A549 (cell line): ENCODE data around the gene TAF15. TPM values are rescaled to one million over a fixed set of nuclear protein-coding genes. Genes with fewer than 3 reads are reported as not detected.

ENCODE experiments used
- polyA plus RNA-seq, 4 experiments: library from polyadenylated mRNA; depleted of rRNA in 3 of 4; stranded (reverse); fragments of >200 nt; fragmentation: RNase III in 1 of 4; extraction: RNeasy Plus Mini Kit Qiagen cat#74134 plus additional on column Dnase treatment in 1 of 4; gene quantifications; 2 replicates in 3 of 4; 3 replicates in 1 of 4; pipeline ENCODE4 v1.2.3, GENCODE V29; 2011 to 2017
- small RNA-seq, 6 experiments: library from RNA; depleted of rRNA; stranded (forward); fragments of <200 nt; gene quantifications; one replicate each; pipeline ENCODE3, GENCODE V24; 2012

The TAF15 gene
- polyA plus RNA-seq, 2 of the 4 experiments (the other 2 are of a cell fraction) = 130 to 544 TPM

Small RNA genes lying within 50 kb of the gene (small RNA-seq; reads per million reads assigned to genes)
- 4.2 to 155 (median 19.3) reads per million in 6 experiments for gene RF00100

Other genes with a start within 250 kb of the TAF15 start
- not detected in 2 replicates for gene SLFN14, start 248.7 kb upstream of the TAF15 start, polyA plus RNA-seq (2011; rRNA removed)
- gene SLFN14, start 248.7 kb upstream of the TAF15 start, polyA plus RNA-seq (2017; fragmentation: RNase III; extraction: RNeasy Plus Mini Kit Qiagen cat#74134 plus additional on column Dnase treatment) = not detected in 3 replicates
- gene PEX12, start 230.9 kb upstream of the TAF15 start, polyA plus RNA-seq (2011; rRNA removed) = 11.2 and 15.0 TPM in 2 replicates
- 4.3 to 4.7 TPM (median 4.6 TPM) in 3 replicates for gene PEX12, start 230.9 kb upstream of the TAF15 start, polyA plus RNA-seq (2017; fragmentation: RNase III; extraction: RNeasy Plus Mini Kit Qiagen cat#74134 plus additional on column Dnase treatment)
- gene AP2B1, start 222.2 kb upstream of the TAF15 start, polyA plus RNA-seq (2011; rRNA removed) = 278 and 309 TPM in 2 replicates
- gene AP2B1, start 222.2 kb upstream of the TAF15 start, polyA plus RNA-seq (2017; fragmentation: RNase III; extraction: RNeasy Plus Mini Kit Qiagen cat#74134 plus additional on column Dnase treatment) = 110 to 139 TPM (median 114 TPM) in 3 replicates
- gene RASL10B, start 77.8 kb upstream of the TAF15 start, polyA plus RNA-seq (2011; rRNA removed) = 0.05 and 0.07 TPM in 2 replicates
- gene RASL10B, start 77.8 kb upstream of the TAF15 start, polyA plus RNA-seq (2017; fragmentation: RNase III; extraction: RNeasy Plus Mini Kit Qiagen cat#74134 plus additional on column Dnase treatment) = 0.10 to 0.26 TPM (median 0.24 TPM) in 3 replicates
- 0.06 and 0.12 TPM in 2 replicates for gene GAS2L2, start 56.2 kb upstream of the TAF15 start, polyA plus RNA-seq (2011; rRNA removed)
- gene GAS2L2, start 56.2 kb upstream of the TAF15 start, polyA plus RNA-seq (2017; fragmentation: RNase III; extraction: RNeasy Plus Mini Kit Qiagen cat#74134 plus additional on column Dnase treatment) = 0.09 to 0.15 TPM (median 0.13 TPM) in 3 replicates
- 0.19 TPM in 1 of 2 replicates, not detected in the other for gene C17orf50, start 48.6 kb upstream of the TAF15 start, polyA plus RNA-seq (2011; rRNA removed)
- 0.12 to 0.28 TPM (median 0.22 TPM) in 3 replicates for gene C17orf50, start 48.6 kb upstream of the TAF15 start, polyA plus RNA-seq (2017; fragmentation: RNase III; extraction: RNeasy Plus Mini Kit Qiagen cat#74134 plus additional on column Dnase treatment)
- gene MMP28, start 13.8 kb upstream of the TAF15 start, polyA plus RNA-seq (2011; rRNA removed) = 6.7 and 7.1 TPM in 2 replicates
- 5.2 to 8.3 TPM (median 6.6 TPM) in 3 replicates for gene MMP28, start 13.8 kb upstream of the TAF15 start, polyA plus RNA-seq (2017; fragmentation: RNase III; extraction: RNeasy Plus Mini Kit Qiagen cat#74134 plus additional on column Dnase treatment)
- gene HEATR9, start 59.4 kb downstream of the TAF15 start, polyA plus RNA-seq (2011; rRNA removed) = not detected in 2 replicates
- not detected in 3 replicates for gene HEATR9, start 59.4 kb downstream of the TAF15 start, polyA plus RNA-seq (2017; fragmentation: RNase III; extraction: RNeasy Plus Mini Kit Qiagen cat#74134 plus additional on column Dnase treatment)
- gene CCL5, start 70.9 kb downstream of the TAF15 start, polyA plus RNA-seq (2011; rRNA removed) = 0.31 and 1.0 TPM in 2 replicates
- gene CCL5, start 70.9 kb downstream of the TAF15 start, polyA plus RNA-seq (2017; fragmentation: RNase III; extraction: RNeasy Plus Mini Kit Qiagen cat#74134 plus additional on column Dnase treatment) = 0.12 to 0.17 TPM in 2 of 3 replicates, not detected in the other
- 3.9 and 4.6 TPM in 2 replicates for gene RDM1, start 121.3 kb downstream of the TAF15 start, polyA plus RNA-seq (2011; rRNA removed)
- gene RDM1, start 121.3 kb downstream of the TAF15 start, polyA plus RNA-seq (2017; fragmentation: RNase III; extraction: RNeasy Plus Mini Kit Qiagen cat#74134 plus additional on column Dnase treatment) = 3.3 to 4.3 TPM (median 3.6 TPM) in 3 replicates
- not detected in 2 replicates for gene LYZL6, start 134.2 kb downstream of the TAF15 start, polyA plus RNA-seq (2011; rRNA removed)
- not detected in 3 replicates for gene LYZL6, start 134.2 kb downstream of the TAF15 start, polyA plus RNA-seq (2017; fragmentation: RNase III; extraction: RNeasy Plus Mini Kit Qiagen cat#74134 plus additional on column Dnase treatment)
- gene CCL16, start 172.0 kb downstream of the TAF15 start, polyA plus RNA-seq (2011; rRNA removed) = not detected in 2 replicates
- not detected in 3 replicates for gene CCL16, start 172.0 kb downstream of the TAF15 start, polyA plus RNA-seq (2017; fragmentation: RNase III; extraction: RNeasy Plus Mini Kit Qiagen cat#74134 plus additional on column Dnase treatment)
- not detected in 2 replicates for gene CCL14, start 177.2 kb downstream of the TAF15 start, polyA plus RNA-seq (2011; rRNA removed)
- not detected in 3 replicates for gene CCL14, start 177.2 kb downstream of the TAF15 start, polyA plus RNA-seq (2017; fragmentation: RNase III; extraction: RNeasy Plus Mini Kit Qiagen cat#74134 plus additional on column Dnase treatment)
- gene CCL15, start 192.1 kb downstream of the TAF15 start, polyA plus RNA-seq (2011; rRNA removed) = 0.10 TPM in 1 of 2 replicates, not detected in the other
- not detected in 3 replicates for gene CCL15, start 192.1 kb downstream of the TAF15 start, polyA plus RNA-seq (2017; fragmentation: RNase III; extraction: RNeasy Plus Mini Kit Qiagen cat#74134 plus additional on column Dnase treatment)
- gene CCL23, start 208.5 kb downstream of the TAF15 start, polyA plus RNA-seq (2011; rRNA removed) = not detected in 2 replicates
- not detected in 3 replicates for gene CCL23, start 208.5 kb downstream of the TAF15 start, polyA plus RNA-seq (2017; fragmentation: RNase III; extraction: RNeasy Plus Mini Kit Qiagen cat#74134 plus additional on column Dnase treatment)